Osteoblast (primary cell): ENCODE data around the gene NRF1. TPM values are rescaled to one million over a fixed set of nuclear protein-coding genes. Genes with fewer than 3 reads are reported as not detected.

Experiments used
- DNase-seq: peaks from one replicate; pipeline ENCODE4 v3.0.0; 2011; ENCODE audit warnings: low spot score, mixed read lengths; ENCODE audit not compliant: insufficient read length; ENCODE audit errors: missing footprints
- H2AFZ ChIP-seq: 2 replicates; pipeline ENCODE4 v1.6.0; 2011; ENCODE audit warnings: mild to moderate bottlenecking, low read length
- H3K27ac ChIP-seq: 2 replicates; pipeline ENCODE4 v1.5.1; 2011; ENCODE audit warnings: mild to moderate bottlenecking, low read depth, low read length, moderate library complexity
- H3K27me3 ChIP-seq: 2 replicates; pipeline ENCODE4 v1.6.0; 2012; ENCODE audit warnings: mild to moderate bottlenecking, control low read depth, inconsistent platforms, low read length, moderate library complexity; ENCODE audit not compliant: insufficient read depth
- H3K36me3 ChIP-seq: 2 replicates; pipeline ENCODE4 v1.5.1; 2011; ENCODE audit warnings: mild to moderate bottlenecking, low read length, control low read depth, moderate library complexity; ENCODE audit not compliant: insufficient read depth
- H3K4me1 ChIP-seq: 2 replicates; pipeline ENCODE4 v1.5.1; 2011; ENCODE audit warnings: mild to moderate bottlenecking, low read length, control low read depth, moderate library complexity; ENCODE audit not compliant: insufficient read depth
- H3K4me2 ChIP-seq: 2 replicates; pipeline ENCODE4 v1.6.0; 2011; ENCODE audit warnings: mild to moderate bottlenecking, low read length; ENCODE audit not compliant: insufficient read depth
- H3K4me3 ChIP-seq: fragments of 200-600 bp; sonication (generic); 3 replicates; pipeline ENCODE4 v1.5.1; 2012; ENCODE audit warnings: mild to moderate bottlenecking, low read length, inconsistent platforms; ENCODE audit not compliant: insufficient read depth
- H3K79me2 ChIP-seq: 2 replicates; pipeline ENCODE4 v1.6.0; 2012; ENCODE audit warnings: mild to moderate bottlenecking, low read length, control low read depth, inconsistent platforms; ENCODE audit not compliant: insufficient read depth
- H3K9me3 ChIP-seq: 2 replicates; pipeline ENCODE4 v1.5.1; 2011; ENCODE audit warnings: low read depth, low read length, control low read depth
- H4K20me1 ChIP-seq: 2 replicates; pipeline ENCODE4 v1.6.0; 2012; ENCODE audit warnings: mild to moderate bottlenecking, low read length, control low read depth; ENCODE audit not compliant: insufficient read depth
- total RNA-seq: library from RNA; depleted of rRNA; stranded (reverse); fragments of >200 nt; gene quantifications from 2 replicates; pipeline ENCODE4 v1.2.3, GENCODE V29; 2012
- TF ChIP-seq, protein P1 (sequence below): IDR thresholded peaks from 2 replicates; pipeline ENCODE4 v1.5.1; 2011; ENCODE audit warnings: mild to moderate bottlenecking, low read depth, low read length, moderate library complexity; ENCODE audit errors: extremely low read depth

Gene NRF1
- total RNA-seq, 1 donor: 14.8 TPM

DNA sequence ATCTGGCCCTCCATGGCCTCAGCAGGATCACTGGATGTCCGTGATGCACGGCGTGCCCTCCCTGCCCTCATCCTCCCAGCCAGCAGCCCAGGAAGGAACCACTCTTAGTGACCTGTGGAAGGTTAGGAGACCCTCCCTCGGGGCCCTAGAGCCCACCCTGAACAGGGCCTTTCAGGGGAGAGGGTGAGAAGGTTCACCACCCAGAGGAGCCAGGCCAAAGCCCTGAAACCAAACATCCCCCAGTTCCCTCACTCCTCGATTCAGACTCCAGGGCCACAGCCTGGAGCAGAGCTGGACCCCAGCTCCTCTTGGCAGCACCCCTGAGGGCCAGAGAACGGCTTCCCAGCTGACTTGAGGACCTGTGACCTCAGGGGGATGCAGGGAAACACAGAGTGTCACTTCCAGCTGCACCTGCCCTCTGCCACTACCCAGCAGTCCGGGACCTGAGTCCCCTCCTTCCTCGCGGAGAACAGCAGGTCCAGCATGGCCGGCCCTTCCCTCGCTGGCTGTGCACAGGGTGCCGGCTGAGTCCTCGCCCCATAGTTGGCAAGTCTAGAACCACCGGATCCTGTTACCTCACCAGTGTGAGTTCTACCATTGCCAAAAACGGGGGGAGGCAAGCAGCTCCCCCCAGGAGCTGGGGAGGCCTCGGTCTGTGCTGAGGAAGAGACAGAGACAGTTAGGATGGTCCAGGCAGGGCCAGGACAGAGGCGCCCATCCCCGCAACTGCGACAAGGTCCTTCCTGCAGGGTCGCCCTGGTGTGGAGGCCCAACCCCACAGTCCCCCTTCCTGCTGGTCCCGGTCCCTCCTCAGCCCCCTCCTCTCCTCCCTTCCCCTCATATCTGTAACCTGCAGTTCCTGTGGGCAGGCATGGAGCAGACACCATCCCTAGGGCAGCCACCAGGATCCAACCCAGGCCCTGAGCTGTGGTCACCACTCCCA is 158.6 kb downstream of the NRF1 start:
- Histone ChIP-seq H4K20me1 (no peaks in the 10 kb centered on the region), H3K4me2 (no peak overlapping the region), H3K27me3 (peaks cover 12% of the 10 kb centered on the region), H3K9me3 (no peaks in the 10 kb centered on the region), H2AFZ (no peak overlapping the region), H3K36me3 (no peaks in the 10 kb centered on the region), H3K4me1 (no peaks in the 10 kb centered on the region), H3K4me3 (no peak overlapping the region), H3K27ac (no peak overlapping the region), H3K79me2 (no peaks in the 10 kb centered on the region)
- TF ChIP-seq, protein P1, sequence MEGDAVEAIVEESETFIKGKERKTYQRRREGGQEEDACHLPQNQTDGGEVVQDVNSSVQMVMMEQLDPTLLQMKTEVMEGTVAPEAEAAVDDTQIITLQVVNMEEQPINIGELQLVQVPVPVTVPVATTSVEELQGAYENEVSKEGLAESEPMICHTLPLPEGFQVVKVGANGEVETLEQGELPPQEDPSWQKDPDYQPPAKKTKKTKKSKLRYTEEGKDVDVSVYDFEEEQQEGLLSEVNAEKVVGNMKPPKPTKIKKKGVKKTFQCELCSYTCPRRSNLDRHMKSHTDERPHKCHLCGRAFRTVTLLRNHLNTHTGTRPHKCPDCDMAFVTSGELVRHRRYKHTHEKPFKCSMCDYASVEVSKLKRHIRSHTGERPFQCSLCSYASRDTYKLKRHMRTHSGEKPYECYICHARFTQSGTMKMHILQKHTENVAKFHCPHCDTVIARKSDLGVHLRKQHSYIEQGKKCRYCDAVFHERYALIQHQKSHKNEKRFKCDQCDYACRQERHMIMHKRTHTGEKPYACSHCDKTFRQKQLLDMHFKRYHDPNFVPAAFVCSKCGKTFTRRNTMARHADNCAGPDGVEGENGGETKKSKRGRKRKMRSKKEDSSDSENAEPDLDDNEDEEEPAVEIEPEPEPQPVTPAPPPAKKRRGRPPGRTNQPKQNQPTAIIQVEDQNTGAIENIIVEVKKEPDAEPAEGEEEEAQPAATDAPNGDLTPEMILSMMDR: no peak
- peak; percentile 90 for DNase-seq

DNA sequence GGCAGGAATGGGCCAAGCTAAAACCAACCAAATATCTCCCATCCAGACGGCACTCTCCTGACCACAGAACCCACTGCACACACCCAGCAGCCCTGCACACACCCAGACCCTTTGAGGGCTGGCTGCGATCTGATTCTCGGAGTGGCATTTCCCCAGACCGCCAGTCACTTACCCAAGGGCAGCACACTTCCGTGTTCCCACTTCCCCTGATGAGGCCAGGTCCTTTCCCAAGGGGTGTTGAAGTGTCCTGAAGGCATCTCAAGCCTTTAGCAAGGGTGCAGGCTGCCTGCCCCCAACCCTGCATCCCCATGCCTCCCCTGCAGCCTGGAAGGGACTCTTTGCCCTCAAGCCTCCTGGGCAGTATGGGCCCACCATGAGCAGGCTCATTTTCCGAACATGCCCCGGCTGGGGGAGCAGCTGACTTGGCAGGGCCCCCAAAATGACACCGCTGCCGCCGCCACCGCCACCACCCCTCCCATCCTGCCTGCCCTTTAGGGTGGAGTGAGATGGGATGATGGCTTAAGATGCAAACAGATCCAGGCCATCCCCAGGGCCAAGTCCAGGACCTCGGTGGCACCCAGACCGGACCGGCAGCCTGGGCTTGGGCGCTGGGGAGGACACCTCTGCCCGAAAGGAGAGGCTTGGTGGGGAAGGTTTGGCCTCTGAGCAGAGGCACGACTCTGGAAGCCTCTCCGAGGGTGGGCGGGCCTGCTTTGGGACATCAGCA is 159.8 kb downstream of the NRF1 start:
- Histone ChIP-seq H3K27ac (no peak overlapping the region), H4K20me1 (no peaks in the 10 kb centered on the region), H3K4me3 (no peak overlapping the region), H3K9me3 (no peaks in the 10 kb centered on the region), H3K27me3 (peaks cover 7% of the 10 kb centered on the region), H2AFZ (no peak overlapping the region), H3K4me2 (no peak overlapping the region), H3K4me1 (no peaks in the 10 kb centered on the region), H3K36me3 (no peaks in the 10 kb centered on the region), H3K79me2 (no peaks in the 10 kb centered on the region)
- peak; percentile 84 for DNase-seq
- TF ChIP-seq, protein P1: no peak

DNA sequence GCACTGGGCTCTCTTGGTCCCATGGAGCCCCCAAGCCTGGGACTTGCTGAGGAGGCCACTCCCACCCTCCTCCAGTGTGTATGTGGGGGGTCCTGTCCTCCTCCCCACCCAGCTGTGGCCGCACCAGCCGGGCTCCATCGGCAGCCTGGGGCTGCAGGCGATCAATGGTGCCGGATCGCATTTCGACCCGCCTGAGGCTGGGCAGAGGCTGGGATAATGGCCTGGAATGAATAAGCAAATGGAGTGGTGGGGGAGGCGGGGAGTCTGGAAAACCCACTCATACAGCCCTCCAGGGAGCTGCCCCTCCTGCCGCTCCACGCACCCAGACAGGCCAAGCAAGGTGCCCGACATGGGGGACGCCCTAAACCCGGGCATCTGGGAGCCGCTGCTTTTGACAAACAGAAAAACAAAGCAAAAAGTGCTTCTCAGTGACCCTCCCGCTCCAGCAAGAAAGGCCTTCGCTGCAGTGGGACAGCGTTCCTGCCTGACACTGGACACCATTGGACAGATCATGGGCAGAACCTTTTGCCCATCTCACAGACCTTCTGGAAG is 160.5 kb downstream of the NRF1 start:
- no peak overlapping the region for H3K4me3 ChIP-seq
- H3K36me3 ChIP-seq: no peaks in the 10 kb centered on the region
- no peaks in the 10 kb centered on the region for H3K79me2 ChIP-seq
- no peak overlapping the region for H2AFZ ChIP-seq
- H3K4me2 ChIP-seq: no peak overlapping the region
- H3K4me1 ChIP-seq: no peaks in the 10 kb centered on the region
- peaks cover 9% of the 10 kb centered on the region for H3K27me3 ChIP-seq
- TF ChIP-seq, protein P1: no peak
- no peaks in the 10 kb centered on the region for H3K9me3 ChIP-seq
- no peaks in the 10 kb centered on the region for H4K20me1 ChIP-seq
- H3K27ac ChIP-seq: no peak overlapping the region
- peak; percentile 81 for DNase-seq
